ENCODE data around the gene DCPS. TPM values are rescaled to one million over a fixed set of nuclear protein-coding genes. Genes with fewer than 3 reads are reported as not detected.

The DCPS gene
- total RNA-seq, 3 donors from 2014 or later (not counting 1 experiment from before 2014, with no cell fraction given) = 20.1 to 25.8 (median 23.1) TPM

DNA sequence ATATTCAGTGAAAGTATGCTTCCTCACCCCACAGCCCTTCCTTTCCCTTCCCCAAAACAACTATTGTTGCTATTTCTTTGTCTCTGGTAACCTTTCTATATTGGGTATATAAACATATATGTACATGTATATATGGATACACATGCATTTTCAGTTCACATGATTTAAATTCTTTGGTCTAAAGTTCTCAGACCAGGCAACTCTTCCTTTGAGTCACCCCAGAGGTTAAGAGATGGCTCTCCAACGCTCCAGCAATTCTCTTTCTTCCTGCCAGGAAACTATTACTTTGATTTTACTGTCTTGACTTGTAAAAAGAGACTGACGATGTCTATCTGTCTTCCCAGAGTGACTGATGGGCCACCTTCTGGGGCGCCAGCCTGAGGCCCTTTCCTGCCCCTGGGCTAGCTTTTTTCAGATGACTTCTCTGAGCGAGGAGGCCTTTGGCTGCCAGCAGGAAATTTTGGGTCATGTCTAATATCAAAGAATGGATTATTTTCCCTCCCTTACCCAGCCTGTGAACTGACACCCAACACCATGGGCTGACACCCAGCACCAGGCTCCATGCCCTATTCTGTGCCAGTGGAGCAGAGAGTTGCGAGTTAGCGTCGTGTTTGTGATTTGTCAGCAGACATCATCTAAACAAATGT is 37.2 kb downstream of the DCPS start:
- H3K4me1 Mint-ChIP-seq = peaks cover 28 to 55% of the 10 kb centered on the region in 2 donors
- ATAC-seq (no peak), DNase-seq (no peak)
- H3K27ac ChIP-seq (ENCODE audit: low read length) = no peak overlapping the region
- no peaks in the 10 kb centered on the region for H3K9me3 Mint-ChIP-seq
- H3K4me1 ChIP-seq (ENCODE audit: control insufficient read depth, insufficient read depth, low read length) = peaks cover 23% of the 10 kb centered on the region
- peak overlapping the region; percentile 61 to 78 for H3K27ac Mint-ChIP-seq
- H3K9me3 ChIP-seq (ENCODE audit: control insufficient read depth, insufficient read depth, low read length) = no peaks in the 10 kb centered on the region
- TF ChIP-seq, protein P1, sequence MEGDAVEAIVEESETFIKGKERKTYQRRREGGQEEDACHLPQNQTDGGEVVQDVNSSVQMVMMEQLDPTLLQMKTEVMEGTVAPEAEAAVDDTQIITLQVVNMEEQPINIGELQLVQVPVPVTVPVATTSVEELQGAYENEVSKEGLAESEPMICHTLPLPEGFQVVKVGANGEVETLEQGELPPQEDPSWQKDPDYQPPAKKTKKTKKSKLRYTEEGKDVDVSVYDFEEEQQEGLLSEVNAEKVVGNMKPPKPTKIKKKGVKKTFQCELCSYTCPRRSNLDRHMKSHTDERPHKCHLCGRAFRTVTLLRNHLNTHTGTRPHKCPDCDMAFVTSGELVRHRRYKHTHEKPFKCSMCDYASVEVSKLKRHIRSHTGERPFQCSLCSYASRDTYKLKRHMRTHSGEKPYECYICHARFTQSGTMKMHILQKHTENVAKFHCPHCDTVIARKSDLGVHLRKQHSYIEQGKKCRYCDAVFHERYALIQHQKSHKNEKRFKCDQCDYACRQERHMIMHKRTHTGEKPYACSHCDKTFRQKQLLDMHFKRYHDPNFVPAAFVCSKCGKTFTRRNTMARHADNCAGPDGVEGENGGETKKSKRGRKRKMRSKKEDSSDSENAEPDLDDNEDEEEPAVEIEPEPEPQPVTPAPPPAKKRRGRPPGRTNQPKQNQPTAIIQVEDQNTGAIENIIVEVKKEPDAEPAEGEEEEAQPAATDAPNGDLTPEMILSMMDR (IDR thresholded peaks at IDR 0.05) = no peak
- no peaks in the 10 kb centered on the region for H3K27me3 ChIP-seq (ENCODE audit: control insufficient read depth, insufficient read depth, low read length)
- WGBS (ENCODE audit: insufficient coverage) = 92% methylated on average over 7 of the region's 7 CpGs
- H3K27me3 Mint-ChIP-seq (ENCODE audit: low read depth in 2 of 2) = no peaks in the 10 kb centered on the region
- intact Hi-C loops (cut with micrococcal nuclease) = no loop called here
- H3K36me3 ChIP-seq (ENCODE audit: control insufficient read depth, insufficient read depth, low read length) = peaks cover 40% of the 10 kb centered on the region
- H3K36me3 Mint-ChIP-seq = no peaks in the 10 kb centered on the region
- H3K4me3 ChIP-seq (ENCODE audit: low read length) = no peak overlapping the region
- H3K4me3 Mint-ChIP-seq = no peak overlapping the region

DNA sequence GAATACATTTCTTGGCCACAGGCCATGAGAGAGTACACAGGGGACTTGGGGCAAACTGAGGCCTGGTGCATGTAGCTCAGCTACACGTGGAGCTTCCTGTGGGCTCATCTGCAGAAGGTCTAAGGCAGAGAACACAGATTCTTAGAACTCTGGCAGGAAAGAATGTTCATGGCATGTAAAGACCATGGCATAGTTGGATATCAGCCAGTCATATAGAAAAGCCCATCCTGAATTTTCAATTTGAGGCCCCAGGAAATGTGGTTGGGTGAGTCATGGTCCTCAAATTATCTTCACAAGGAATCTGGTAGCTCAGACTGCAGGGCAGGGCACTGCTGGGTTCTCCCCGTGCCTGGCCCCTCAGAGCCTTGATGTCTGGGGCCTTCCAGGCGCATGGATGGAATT is 37.9 kb downstream of the DCPS start:
- Histone ChIP-seq H3K9me3 (ENCODE audit: control insufficient read depth, insufficient read depth, low read length) (no peaks in the 10 kb centered on the region), H3K36me3 (ENCODE audit: control insufficient read depth, insufficient read depth, low read length) (peaks cover 44% of the 10 kb centered on the region), H3K27me3 (ENCODE audit: control insufficient read depth, insufficient read depth, low read length) (no peaks in the 10 kb centered on the region), H3K27ac (ENCODE audit: low read length) (no peak overlapping the region), H3K4me3 (ENCODE audit: low read length) (no peak overlapping the region), H3K4me1 (ENCODE audit: control insufficient read depth, insufficient read depth, low read length) (peaks cover 23% of the 10 kb centered on the region)
- 61% methylated on average over 3 of the region's 3 CpGs for WGBS (ENCODE audit: insufficient coverage)
- H3K36me3 Mint-ChIP-seq = no peaks in the 10 kb centered on the region
- no peak for ATAC-seq
- peak overlapping the region; percentile 61 to 78 for H3K27ac Mint-ChIP-seq
- TF ChIP-seq, protein P1 (IDR thresholded peaks at IDR 0.05) = no peak
- no peaks in the 10 kb centered on the region for H3K9me3 Mint-ChIP-seq
- intact Hi-C loops (cut with micrococcal nuclease) = no loop called here
- H3K27me3 Mint-ChIP-seq (ENCODE audit: low read depth in 2 of 2) = no peaks in the 10 kb centered on the region
- H3K4me3 Mint-ChIP-seq = no peak overlapping the region
- H3K4me1 Mint-ChIP-seq = peaks cover 25 to 52% of the 10 kb centered on the region in 2 donors
- no peak for DNase-seq

DNA sequence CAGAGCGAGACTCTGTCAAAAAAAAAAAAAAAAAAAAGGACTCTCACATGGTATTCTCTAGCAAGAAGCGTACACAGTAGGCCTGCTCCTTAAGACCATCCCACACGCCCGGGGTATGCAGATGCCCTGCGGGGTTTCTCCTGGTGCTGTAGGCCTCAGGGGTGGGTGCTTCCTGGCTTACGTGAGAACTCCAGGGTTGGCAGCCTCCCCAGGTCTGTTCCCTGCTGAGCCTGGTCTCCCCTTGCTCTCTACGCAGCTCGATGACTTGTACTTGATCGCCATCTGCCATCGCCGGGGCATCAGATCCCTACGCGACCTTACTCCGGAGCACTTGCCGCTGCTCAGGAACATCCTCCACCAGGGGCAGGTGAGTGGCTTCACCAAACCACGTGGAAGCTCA is 39.2 kb downstream of the DCPS start:
- peaks cover 18% of the 10 kb centered on the region for H3K4me1 ChIP-seq (ENCODE audit: control insufficient read depth, insufficient read depth, low read length)
- DNase-seq (no peak), ATAC-seq (no peak)
- no peaks in the 10 kb centered on the region for H3K27me3 ChIP-seq (ENCODE audit: control insufficient read depth, insufficient read depth, low read length)
- H3K27ac Mint-ChIP-seq = peak overlapping the region in 1 of 2 donors; percentile 99
- H3K27ac ChIP-seq (ENCODE audit: low read length) = no peak overlapping the region
- no peaks in the 10 kb centered on the region for H3K9me3 ChIP-seq (ENCODE audit: control insufficient read depth, insufficient read depth, low read length)
- intact Hi-C loops (cut with micrococcal nuclease) = no loop called here
- no peaks in the 10 kb centered on the region for H3K9me3 Mint-ChIP-seq
- no peak overlapping the region for H3K4me3 ChIP-seq (ENCODE audit: low read length)
- no peaks in the 10 kb centered on the region for H3K36me3 Mint-ChIP-seq
- H3K4me1 Mint-ChIP-seq = peaks cover 22 to 41% of the 10 kb centered on the region in 2 donors
- 98% methylated on average over 15 of the region's 16 CpGs for WGBS (ENCODE audit: insufficient coverage)
- peaks cover 43% of the 10 kb centered on the region for H3K36me3 ChIP-seq (ENCODE audit: control insufficient read depth, insufficient read depth, low read length)
- H3K27me3 Mint-ChIP-seq (ENCODE audit: low read depth in 2 of 2) = no peaks in the 10 kb centered on the region
- TF ChIP-seq, protein P1 (IDR thresholded peaks at IDR 0.05) = no peak
- no peak overlapping the region for H3K4me3 Mint-ChIP-seq
